Glomerular visceral epithelial cell (primary cell): Measurements from ENCODE around the gene CA5B.
"Not testable (repeated sequence)": the region's sequence is repeated elsewhere in the genome, so short reads cannot be mapped to it uniquely, and the experiment has no call there.

Source experiments
- DNase-seq: peaks from one replicate; pipeline ENCODE4 v3.0.0-alpha.2; 2016; ENCODE audit errors: extremely low spot score

The CA5B gene

DNA sequence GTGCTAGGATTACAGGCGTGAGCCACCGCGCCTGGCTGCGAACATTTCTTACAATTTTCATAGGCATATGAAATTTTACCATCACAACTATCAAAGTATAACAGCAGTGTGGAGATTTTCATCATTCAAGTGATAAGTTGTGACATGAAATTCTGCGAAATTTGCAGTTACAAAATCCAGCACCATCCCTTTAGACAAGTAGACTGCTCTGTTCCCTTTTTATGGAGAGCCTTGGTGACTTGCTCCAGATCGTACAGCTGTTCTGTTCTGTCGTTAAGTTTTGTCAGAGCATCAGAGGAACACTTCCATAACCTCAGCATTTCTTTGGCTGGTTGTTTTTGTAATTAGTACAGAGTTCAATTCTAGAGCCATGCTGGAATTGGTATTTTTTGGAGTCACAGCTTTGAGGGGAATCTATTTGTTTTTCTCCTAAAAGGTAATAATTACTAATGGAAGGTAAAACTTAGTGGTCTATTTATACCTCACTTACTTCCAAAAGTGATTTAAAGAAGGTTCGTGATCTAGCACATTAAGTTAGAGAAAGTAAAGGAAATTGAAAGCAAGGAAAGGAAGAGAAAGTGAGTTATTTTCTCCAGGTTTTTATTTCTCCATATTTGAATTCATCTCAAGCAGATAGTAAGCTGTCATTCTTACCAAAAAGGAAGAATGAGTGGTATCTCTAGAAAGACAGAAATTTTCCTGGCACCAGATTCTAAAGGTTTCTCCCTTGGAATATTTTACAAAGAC is 74.3 kb downstream of the CA5B start:
- DNase-seq, result no peak

DNA sequence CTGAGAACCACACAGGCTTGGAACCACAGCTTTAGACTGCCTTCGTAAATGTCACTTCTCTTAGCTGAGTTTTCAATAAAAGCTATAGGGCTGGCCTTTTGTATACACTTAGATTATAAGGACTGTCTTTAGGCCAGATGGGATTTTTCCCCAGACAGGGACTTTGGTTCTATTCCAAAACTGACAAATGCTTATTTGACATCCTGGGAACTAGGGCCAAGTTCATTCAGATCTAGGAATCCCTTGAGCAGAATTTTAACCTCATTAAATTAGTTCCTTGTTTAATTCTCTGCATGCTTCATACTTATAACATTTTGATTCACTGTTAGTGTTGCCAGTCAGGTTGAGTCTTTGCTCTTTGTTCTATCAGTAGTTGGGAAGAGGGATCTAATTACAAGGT is 75.3 kb downstream of the CA5B start:
- DNase-seq, result no peak

- no peak for DNase-seq
Observed at GRCh38 chrX:15814771-15815365, 76.8 kb downstream of the CA5B start.

GRCh38 chrX:15815779-15816437 is 77.8 kb downstream of the CA5B start:
- DNase-seq, result no peak

DNA sequence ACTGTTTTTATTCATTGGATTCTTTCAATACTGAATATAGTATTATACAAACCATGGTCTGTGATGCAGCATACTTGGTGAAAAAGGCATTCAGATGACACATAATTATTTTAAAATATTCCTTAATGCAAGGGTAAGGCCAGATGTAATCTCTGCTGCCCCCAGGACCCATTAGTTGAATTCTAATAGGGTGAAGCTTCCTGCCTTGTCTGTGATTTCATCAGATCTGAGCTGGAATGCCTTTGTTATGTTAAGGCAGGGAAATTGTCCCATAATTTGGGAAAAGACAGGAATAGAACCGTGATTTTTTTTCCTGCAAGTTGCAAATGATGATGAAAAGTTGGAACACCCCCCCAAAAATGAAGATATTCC is 78.4 kb downstream of the CA5B start:
- no peak for DNase-seq

GRCh38 chrX:15816886-15817285 is 78.8 kb downstream of the CA5B start:
- DNase-seq, result no peak

- no peak for DNase-seq
Observed at GRCh38 chrX:15820106-15821073, 82.3 kb downstream of the CA5B start.

DNA sequence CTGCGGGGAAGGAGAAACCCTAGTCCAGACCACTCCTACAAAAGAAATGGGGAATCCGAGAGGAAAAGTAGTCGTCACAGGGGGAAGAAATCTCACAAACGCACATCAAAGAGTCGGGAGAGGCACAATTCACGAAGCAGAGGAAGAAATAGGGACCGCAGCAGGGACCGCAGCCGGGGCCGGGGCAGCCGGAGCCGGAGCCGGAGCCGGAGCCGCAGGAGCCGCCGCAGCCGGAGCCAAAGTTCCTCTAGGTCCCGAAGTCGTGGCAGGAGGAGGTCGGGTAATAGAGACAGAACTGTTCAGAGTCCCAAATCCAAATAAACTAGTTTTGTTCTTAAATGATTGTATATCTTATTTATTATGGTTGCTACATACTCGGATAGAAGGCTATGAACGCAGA is 84.9 kb downstream of the CA5B start:
- DNase-seq, result no peak

- DNase-seq, result no peak
Observed at GRCh38 chrX:15825936-15826335, 87.9 kb downstream of the CA5B start.

DNA sequence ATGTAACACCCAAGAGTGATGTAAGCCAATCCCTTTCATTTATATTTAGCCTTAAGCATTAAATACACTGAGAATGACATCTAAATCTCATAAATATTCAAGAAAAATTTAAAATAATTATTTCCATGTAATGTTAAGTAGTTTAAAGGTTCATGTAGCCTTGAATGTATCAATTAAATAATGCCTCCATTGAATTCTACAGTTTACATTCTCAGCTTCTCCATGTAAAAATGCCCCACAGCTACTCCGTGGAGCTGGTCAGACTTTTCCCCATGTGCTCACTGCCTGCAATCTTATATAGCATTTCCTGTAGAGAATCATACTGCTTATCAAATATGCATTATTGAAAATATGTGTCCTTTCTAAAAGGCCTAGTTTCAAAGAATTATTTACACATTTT is 91.1 kb downstream of the CA5B start:
- no peak for DNase-seq

GRCh38 chrX:15831347-15831746 is 93.3 kb downstream of the CA5B start:
- DNase-seq, result not testable (repeated sequence)

- no peak for DNase-seq
Observed at GRCh38 chrX:15834053-15834452, 96.0 kb downstream of the CA5B start.

DNA sequence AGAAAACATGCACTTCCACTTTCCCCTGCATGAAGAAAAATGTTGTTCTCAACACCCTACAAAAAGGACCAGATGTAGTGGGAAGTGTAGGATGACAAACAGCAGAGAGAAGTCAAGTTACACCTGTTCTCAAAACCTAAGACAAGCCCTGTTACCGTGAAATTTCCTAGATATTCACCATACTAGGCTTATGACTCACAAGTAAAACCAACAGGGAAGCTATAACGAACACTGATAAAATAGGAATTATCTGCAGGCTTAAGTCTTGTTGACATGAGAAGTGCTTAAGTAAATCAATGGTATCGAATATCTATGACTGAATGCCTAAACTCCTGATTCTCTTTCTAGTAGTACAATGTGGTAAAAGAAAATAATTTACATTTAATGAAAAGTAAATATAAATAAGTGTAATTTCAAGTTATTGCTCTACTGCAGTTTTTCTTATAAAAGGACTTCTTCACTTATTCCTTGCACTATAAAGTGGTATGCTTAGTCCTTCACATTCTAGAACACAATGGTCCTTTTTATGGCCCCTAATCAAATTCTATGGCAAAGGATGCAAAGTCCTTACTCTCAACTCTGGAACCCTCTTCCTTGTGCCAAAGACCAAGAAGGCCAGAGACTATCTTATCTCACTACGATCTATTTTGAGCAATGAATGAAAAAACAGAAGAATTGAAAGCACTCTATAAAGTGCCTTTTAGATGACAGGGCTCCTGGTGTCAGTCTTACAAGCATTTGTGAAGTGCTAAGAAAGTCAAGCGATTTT is 96.9 kb downstream of the CA5B start:
- no peak for DNase-seq
